GM18868 (cell line): ENCODE data around the gene ENTPD1.
"Not testable (repeated sequence)": the region's sequence is repeated elsewhere in the genome, so short reads cannot be mapped to it uniquely, and the experiment has no call there.

ENCODE experiments used
- ATAC-seq: cut with Tn5 transposase; IDR thresholded peaks from one replicate; pipeline ENCODE4 v1.9.1; 2021; ENCODE audit warnings: mild to moderate bottlenecking, moderate library complexity; ENCODE audit not compliant: unreplicated experiment

The ENTPD1 gene, protein sequence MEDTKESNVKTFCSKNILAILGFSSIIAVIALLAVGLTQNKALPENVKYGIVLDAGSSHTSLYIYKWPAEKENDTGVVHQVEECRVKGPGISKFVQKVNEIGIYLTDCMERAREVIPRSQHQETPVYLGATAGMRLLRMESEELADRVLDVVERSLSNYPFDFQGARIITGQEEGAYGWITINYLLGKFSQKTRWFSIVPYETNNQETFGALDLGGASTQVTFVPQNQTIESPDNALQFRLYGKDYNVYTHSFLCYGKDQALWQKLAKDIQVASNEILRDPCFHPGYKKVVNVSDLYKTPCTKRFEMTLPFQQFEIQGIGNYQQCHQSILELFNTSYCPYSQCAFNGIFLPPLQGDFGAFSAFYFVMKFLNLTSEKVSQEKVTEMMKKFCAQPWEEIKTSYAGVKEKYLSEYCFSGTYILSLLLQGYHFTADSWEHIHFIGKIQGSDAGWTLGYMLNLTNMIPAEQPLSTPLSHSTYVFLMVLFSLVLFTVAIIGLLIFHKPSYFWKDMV

DNA sequence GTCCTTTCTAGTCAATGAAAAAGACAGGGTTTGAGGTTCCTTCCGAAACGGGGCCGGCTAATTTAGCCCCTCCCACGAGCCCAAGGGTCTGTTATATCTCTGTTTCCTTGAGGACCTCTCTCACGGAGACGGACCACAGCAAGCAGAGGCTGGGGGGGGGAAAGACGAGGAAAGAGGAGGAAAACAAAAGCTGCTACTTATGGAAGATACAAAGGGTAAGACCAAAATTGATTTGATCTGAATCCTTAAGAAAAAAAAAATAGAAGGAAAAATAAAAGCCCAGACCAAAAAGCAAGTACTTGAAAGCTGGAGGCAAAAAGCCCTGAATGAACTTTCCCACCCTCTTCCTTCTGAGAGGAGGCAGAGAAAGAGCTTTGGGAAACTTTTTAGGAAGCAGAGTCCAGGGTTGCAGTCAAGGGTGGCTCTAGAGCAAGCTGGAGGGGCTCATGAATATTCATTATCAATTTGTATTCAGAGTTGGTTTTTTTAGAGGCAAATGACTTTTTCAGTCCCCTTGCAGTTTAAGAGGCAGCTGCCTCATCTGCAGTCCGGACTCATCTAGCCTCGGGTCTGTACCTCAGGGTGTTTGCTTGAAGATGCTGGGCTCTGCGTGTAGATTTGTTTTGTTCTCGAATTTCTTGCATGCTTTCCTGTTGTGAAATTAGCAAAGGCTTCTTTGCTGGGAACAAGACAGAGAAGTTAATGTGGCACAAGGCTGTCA is at the start of gene ENTPD1:
Gene ENTPD1, plus strand, starts transcription at position 123 of the 721 bp plus-strand sequence. Its CDS starts 77 bp downstream, at position 200.
- no peak for ATAC-seq

GRCh38 chr10:95706573-95706972 is 49.4 kb upstream of the ENTPD1 start:
- no peak for ATAC-seq

GRCh38 chr10:95706990-95707389 is 49.0 kb upstream of the ENTPD1 start:
- ATAC-seq: no peak

DNA sequence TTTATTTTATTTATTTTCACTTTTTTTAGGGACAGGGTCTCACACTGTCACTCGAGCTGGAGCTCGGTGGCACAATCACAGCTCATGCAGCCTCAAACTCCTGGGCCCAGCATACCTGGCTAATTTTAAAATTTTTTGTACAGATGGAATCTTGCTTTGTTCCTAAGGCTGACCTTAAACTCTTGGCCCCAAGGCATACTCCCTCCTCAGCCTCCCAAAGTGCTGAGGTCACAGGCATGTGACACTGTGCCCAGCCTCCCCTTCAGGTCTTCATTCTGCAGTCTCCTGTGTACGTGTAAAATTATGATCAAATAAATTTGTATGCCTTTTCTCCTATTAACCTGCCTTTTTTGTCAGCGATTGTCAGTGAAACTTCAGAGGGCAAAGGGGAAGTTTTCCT is 44.5 kb upstream of the ENTPD1 start:
- no peak for ATAC-seq

DNA sequence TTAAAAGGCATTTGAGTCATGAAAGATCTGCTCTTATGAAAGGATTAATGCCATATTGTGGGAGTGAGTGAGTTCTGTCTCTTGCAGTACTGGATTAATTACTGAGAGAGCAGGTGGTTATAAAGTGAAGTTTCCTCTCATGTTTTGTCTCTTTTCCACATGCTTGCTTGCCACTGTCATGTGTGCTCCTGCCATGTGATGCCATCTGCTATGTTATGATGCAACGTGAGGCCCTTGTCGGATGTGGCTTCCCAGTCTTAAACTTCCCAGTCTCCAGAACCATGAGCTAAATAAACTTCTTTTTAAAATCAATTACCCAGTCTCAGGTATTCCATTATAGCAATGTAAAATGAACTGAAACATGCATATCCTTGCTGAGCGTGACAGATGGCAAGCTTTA is 39.5 kb upstream of the ENTPD1 start:
- no peak for ATAC-seq

DNA sequence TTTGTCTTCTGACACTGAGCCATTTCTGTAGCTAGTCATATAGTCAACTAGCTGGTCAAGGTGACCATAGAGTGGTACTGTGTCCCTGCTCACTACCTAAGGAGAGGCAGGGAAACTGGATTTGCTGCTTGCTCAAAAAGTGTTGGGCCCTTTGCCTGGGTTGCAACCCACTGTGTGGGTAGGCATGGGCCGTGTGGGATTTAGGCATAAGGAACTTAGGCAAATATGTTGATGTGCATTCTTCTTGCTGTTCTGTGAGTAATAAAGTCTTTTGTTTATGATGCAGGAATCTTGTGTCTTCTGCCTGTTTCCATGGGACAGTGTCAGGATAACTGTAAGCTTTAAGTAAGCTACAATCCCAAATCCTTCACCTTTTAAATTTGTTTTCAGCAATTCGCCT is 39.1 kb upstream of the ENTPD1 start:
- no peak for ATAC-seq

- not testable (repeated sequence) for ATAC-seq
Measured at GRCh38 chr10:95720745-95721144, 35.2 kb upstream of the ENTPD1 start.

GRCh38 chr10:95722496-95722895 is 33.5 kb upstream of the ENTPD1 start:
- ATAC-seq: not testable (repeated sequence)

GRCh38 chr10:95728526-95728925 is 27.4 kb upstream of the ENTPD1 start:
- ATAC-seq: no peak

DNA sequence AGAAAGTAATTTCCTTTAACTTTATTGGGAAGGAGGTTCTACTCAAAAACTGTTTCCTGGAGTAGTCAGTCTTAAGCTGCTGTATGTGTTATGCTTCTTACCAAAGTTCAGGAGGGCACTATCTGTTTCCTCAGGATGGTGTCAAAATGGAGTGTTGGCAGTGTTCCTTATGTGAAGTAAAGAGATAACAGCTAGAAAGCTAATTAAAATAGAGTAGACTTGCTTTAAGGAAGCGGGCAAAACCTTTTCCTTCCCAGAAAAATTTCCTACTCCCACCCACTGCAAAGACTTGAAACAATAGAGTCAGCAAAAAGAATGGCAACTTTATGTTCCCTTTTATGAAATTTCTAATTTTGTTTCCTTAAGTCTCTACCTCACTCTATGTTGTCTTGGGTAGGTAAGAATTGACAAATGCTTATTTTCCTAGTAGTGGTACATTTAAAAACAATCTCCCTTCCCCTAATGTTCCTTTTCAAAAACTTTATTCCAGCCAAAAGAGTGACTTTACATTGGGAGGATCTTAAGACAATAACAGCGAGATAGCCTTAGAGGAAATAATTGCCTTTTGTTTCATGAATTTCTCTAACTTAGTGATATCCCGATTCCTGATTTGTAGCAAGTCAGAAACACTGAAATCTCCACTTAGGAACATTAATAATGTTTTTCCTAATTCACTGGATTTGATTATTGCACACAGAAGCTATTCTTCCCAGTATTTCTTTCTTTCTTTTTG is 26.5 kb upstream of the ENTPD1 start:
- ATAC-seq: no peak

DNA sequence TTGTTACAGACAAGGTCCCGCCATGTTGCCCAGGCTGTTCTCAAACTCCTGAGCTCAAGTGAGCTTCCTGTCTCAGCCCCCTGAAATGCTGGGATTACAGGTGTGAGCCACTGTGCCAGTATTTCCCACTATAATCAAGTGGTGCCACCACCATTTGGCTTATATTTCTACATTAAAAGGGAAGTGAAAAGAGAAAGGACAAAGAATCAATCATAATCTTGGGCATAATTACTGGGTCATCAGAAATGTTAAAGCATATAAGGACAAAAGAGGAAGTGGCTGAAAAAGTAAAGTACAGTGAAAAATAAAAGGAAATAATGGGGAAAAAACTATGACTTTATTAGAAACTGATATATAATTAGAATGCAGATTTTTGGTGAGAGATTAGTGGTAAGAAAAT is 25.7 kb upstream of the ENTPD1 start:
- no peak for ATAC-seq

- not testable (repeated sequence) for ATAC-seq
Measured at GRCh38 chr10:95732907-95733306, 23.1 kb upstream of the ENTPD1 start.

DNA sequence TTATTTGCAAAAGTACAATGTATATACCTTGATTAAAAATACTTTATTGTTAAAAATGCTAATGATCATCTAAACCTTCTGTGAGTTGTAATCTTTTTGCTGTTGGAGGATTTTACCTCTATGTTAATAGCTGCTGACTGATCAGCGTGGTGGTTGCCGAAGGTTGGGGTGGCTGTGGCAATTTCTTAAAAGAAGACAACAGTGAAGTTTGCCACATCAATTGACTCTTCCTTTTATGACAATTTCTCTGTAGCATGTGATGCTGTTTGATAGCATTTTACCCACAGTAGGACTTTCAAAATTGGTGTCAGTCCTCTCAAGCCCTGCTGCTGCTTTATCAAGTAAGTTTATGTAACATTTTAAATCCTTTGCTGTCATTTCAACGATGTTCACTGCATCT is 16.9 kb upstream of the ENTPD1 start:
- no peak for ATAC-seq

GRCh38 chr10:95741807-95742467 is 14.0 kb upstream of the ENTPD1 start:
- peak; percentile 83 for ATAC-seq

DNA sequence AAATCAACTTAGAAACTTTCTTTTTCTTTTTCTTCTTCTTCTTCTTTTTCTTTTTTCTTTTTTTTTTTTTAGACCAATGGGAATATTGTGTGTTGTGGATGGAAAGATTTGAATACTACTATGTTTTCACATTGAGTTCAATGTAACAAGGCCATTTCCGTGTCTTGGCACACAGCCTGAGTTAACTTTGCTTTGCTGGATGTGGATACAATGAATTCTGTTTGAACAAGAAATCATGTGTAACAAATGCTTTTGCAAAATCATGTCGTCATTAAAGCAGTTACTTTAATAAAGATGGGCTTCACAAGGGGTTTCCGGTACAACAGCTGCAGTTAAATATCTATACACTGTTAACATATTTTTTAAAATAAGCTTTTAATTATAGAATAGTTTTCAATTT is 13.5 kb upstream of the ENTPD1 start:
- no peak for ATAC-seq

DNA sequence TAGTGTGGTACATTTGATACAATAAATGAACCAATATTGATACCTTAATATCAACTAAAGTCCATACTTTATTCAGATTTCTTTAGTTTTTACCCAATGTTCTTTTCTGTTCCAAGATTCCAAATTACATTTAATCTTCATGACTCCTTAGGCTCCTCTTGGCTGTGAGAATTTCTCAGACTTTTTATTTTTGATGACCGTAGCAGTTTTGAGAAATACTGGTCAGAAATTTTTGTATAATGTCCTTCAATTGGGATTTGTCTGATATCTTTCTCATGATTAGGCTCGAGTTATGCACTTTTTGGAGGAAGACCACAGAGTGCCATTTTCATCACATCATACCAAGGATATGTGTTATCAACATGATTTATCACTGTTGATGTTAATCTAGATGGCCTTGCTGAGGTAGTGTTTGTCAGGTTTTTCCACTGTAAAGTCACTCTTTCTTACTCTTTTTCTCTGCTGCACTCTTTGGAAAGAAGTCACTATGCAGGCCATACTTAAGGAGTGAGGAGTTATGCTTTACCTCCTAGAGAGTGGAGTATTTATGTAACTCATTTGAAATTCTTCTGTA is 12.9 kb upstream of the ENTPD1 start:
- ATAC-seq: no peak

DNA sequence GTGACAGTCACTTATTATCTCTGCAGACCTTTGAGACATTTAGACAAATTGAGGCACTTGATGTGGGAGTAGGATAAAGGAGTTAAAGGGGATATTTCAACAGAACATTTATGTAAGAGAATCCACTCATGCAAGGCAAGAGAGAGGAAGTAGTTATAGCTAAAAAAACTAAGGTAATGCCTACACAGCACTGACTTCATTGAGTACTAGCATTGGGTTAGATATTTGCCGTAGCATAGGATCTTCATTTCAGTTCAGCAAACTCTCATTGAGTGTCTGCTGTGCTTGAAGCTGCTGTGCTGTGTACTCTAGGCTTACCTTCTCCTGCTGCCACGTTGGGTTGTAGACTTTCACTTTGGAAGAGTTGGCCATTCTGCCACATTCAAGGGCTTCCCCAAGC is 10.5 kb upstream of the ENTPD1 start:
- no peak for ATAC-seq

DNA sequence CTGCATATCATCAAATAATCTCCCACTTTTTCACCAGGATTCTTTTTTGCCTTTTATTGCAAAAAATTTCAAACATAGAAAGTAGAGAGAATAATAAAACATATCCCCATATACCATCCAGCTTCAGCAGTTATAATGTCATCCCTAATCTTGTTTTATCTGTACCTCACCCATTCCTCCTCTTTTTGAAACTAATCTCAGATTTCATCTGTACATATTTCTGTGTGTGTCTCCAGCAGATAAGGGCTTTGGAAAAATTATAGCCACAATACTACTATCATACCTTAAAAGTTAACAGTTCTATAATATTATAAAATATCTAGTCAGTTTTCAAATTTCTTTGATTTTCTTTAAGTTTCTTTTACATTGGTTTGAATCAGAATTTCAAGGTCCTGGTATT is 7.6 kb upstream of the ENTPD1 start:
- no peak for ATAC-seq

- ATAC-seq: peak; percentile 51
Measured at GRCh38 chr10:95755511-95756004, 405 bp upstream of the ENTPD1 start.
